GM19463 (cell line): ENCODE results near the gene ZFP91.
A peak's percentile ranks its signal among the peaks of the same experiment; 100 is the strongest.
"Not testable (repeated sequence)": the region's sequence is repeated elsewhere in the genome, so short reads cannot be mapped to it uniquely, and the experiment has no call there.

ENCODE experiments used
- ATAC-seq: cut with Tn5 transposase; IDR thresholded peaks from one replicate; pipeline ENCODE4 v1.9.1; 2021; ENCODE audit warnings: mild to moderate bottlenecking, moderate library complexity; ENCODE audit not compliant: unreplicated experiment

The ZFP91 gene

GRCh38 chr11:58578635-58579191 is at the start of gene ZFP91:
ZFP91 (plus strand) TSS chr11:58579063; CDS start chr11:58579282, 219 bp downstream.
- peak; percentile 40 for ATAC-seq

- ATAC-seq = no peak
Measured at GRCh38 chr11:58530236-58530635, 48.6 kb upstream of the ZFP91 start.

- no peak for ATAC-seq
Measured at GRCh38 chr11:58531865-58532341, 47.0 kb upstream of the ZFP91 start.

- ATAC-seq = no peak
Measured at GRCh38 chr11:58546841-58547240, 32.0 kb upstream of the ZFP91 start.

- no peak for ATAC-seq
Measured at GRCh38 chr11:58549644-58550043, 29.2 kb upstream of the ZFP91 start.

- no peak for ATAC-seq
Measured at GRCh38 chr11:58560842-58561241, 18.0 kb upstream of the ZFP91 start.

GRCh38 chr11:58561394-58562098 is 17.3 kb upstream of the ZFP91 start:
- ATAC-seq = no peak

GRCh38 chr11:58562375-58562800 is 16.5 kb upstream of the ZFP91 start:
- peak; percentile 90 for ATAC-seq

- ATAC-seq = no peak
Measured at GRCh38 chr11:58564231-58564630, 14.6 kb upstream of the ZFP91 start.

- peak; percentile 92 for ATAC-seq
Measured at GRCh38 chr11:58567889-58568512, 10.9 kb upstream of the ZFP91 start.

GRCh38 chr11:58572906-58573305 is 6.0 kb upstream of the ZFP91 start:
- ATAC-seq = not testable (repeated sequence)

GRCh38 chr11:58573451-58574104 is 5.3 kb upstream of the ZFP91 start:
- ATAC-seq = peak; percentile 22

GRCh38 chr11:58574881-58575280 is 4.0 kb upstream of the ZFP91 start:
- ATAC-seq = no peak

- ATAC-seq = no peak
Measured at GRCh38 chr11:58575377-58576020, 3.4 kb upstream of the ZFP91 start, which contains the start of gene LPXN. LPXN (minus strand) TSS chr11:58575856; CDS start chr11:58575772, 84 bp downstream.

- no peak for ATAC-seq
Measured at GRCh38 chr11:58576887-58577471, 1.9 kb upstream of the ZFP91 start.

- ATAC-seq = peak; percentile 46
Measured at GRCh38 chr11:58577555-58578135, 1.2 kb upstream of the ZFP91 start.

GRCh38 chr11:58578136-58578634 is 678 bp upstream of the ZFP91 start:
- no peak for ATAC-seq

GRCh38 chr11:58579192-58580129 is 598 bp downstream of the ZFP91 start:
- ATAC-seq = peak; percentile 32

GRCh38 chr11:58580311-58580710 is 1.4 kb downstream of the ZFP91 start:
- no peak for ATAC-seq
